DND-41 (cell line): ENCODE measurements around the gene ARVCF.

ENCODE experiments used
- ATAC-seq: fragments of 200-7000 bp; cut with Tn5 transposase; 3 replicates; pipeline ENCODE4 v1.9.1; 2021; ENCODE audit warnings: low read depth; ENCODE audit not compliant: insufficient read depth
- DNase-seq: peaks from one replicate; pipeline ENCODE4 v3.0.0-alpha.2; 2020
- H2AFZ ChIP-seq: 2 replicates; pipeline ENCODE4 v1.6.0; 2012; ENCODE audit warnings: low read depth, low read length
- H3K27ac ChIP-seq: 2 replicates; pipeline ENCODE4 v1.5.1; 2012; ENCODE audit warnings: low read length, inconsistent platforms
- H3K27me3 ChIP-seq: fragments of 200-600 bp; sonication (generic); 2 replicates; pipeline ENCODE4 v1.6.0; 2012; ENCODE audit warnings: low read length, mild to moderate bottlenecking, inconsistent platforms; ENCODE audit not compliant: insufficient read depth, poor library complexity
- H3K36me3 ChIP-seq: 2 replicates; pipeline ENCODE4 v1.5.1; 2012; ENCODE audit warnings: low read length, inconsistent platforms; ENCODE audit not compliant: insufficient read depth
- H3K4me1 ChIP-seq: 2 replicates; pipeline ENCODE4 v1.5.1; 2012; ENCODE audit warnings: mild to moderate bottlenecking, low read length; ENCODE audit not compliant: insufficient read depth
- H3K4me2 ChIP-seq: 2 replicates; pipeline ENCODE4 v1.6.0; 2012; ENCODE audit warnings: mild to moderate bottlenecking, moderate library complexity, low read length, inconsistent platforms; ENCODE audit not compliant: insufficient read depth
- H3K4me3 ChIP-seq, 2 experiments: fragments of 200-600 bp in 1 of 2; shearing (Covaris generic) in 1 of 2; 2 replicates each; pipeline ENCODE4 v1.5.1; 2012 to 2016; ENCODE audit warnings: inconsistent platforms in 2 of 2, low read length in 2 of 2, mild to moderate bottlenecking in 2 of 2, low read depth in 1 of 2, moderate library complexity in 1 of 2
- H3K79me2 ChIP-seq: 2 replicates; pipeline ENCODE4 v1.6.0; 2012; ENCODE audit warnings: low read length, inconsistent platforms; ENCODE audit not compliant: insufficient read depth
- H3K9ac ChIP-seq: 2 replicates; pipeline ENCODE4 v1.6.0; 2012; ENCODE audit warnings: low read depth, mild to moderate bottlenecking, inconsistent platforms, low read length, moderate library complexity
- H3K9me3 ChIP-seq: 2 replicates; pipeline ENCODE4 v1.5.1; 2012; ENCODE audit warnings: low read length, moderate library complexity, mild to moderate bottlenecking, inconsistent platforms; ENCODE audit not compliant: insufficient read depth, severe bottlenecking
- H4K20me1 ChIP-seq: 2 replicates; pipeline ENCODE4 v1.6.0; 2012; ENCODE audit warnings: low read length; ENCODE audit not compliant: insufficient read depth
- EZH2 ChIP-seq: IDR thresholded peaks from 3 replicates; pipeline ENCODE4 v1.6.1; 2012; ENCODE audit warnings: borderline replicate concordance, low read depth, mild to moderate bottlenecking, moderate library complexity, low read length, inconsistent platforms; ENCODE audit not compliant: severe bottlenecking
- TF ChIP-seq, protein P1 (sequence below): IDR thresholded peaks from 2 replicates; pipeline ENCODE4 v1.5.1; 2012; ENCODE audit warnings: borderline replicate concordance, low read length, moderate library complexity, mild to moderate bottlenecking; ENCODE audit not compliant: poor library complexity, severe bottlenecking; ENCODE audit errors: extremely low read depth

The ARVCF gene

GRCh38 chr22:19991395-19991644 is 25.3 kb downstream of the ARVCF start:
- no peaks in the 10 kb centered on the region for H3K4me1 ChIP-seq
- TF ChIP-seq, protein P1, sequence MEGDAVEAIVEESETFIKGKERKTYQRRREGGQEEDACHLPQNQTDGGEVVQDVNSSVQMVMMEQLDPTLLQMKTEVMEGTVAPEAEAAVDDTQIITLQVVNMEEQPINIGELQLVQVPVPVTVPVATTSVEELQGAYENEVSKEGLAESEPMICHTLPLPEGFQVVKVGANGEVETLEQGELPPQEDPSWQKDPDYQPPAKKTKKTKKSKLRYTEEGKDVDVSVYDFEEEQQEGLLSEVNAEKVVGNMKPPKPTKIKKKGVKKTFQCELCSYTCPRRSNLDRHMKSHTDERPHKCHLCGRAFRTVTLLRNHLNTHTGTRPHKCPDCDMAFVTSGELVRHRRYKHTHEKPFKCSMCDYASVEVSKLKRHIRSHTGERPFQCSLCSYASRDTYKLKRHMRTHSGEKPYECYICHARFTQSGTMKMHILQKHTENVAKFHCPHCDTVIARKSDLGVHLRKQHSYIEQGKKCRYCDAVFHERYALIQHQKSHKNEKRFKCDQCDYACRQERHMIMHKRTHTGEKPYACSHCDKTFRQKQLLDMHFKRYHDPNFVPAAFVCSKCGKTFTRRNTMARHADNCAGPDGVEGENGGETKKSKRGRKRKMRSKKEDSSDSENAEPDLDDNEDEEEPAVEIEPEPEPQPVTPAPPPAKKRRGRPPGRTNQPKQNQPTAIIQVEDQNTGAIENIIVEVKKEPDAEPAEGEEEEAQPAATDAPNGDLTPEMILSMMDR, result no peak
- no peak for TF ChIP-seq EZH2
- H3K9ac ChIP-seq, result no peak overlapping the region
- DNase-seq (no peak), ATAC-seq (no peak)
- no peak overlapping the region for H3K4me3 ChIP-seq
- 0 out of 2 replicates have a peak, but pooled peaks cover 6% of the 10 kb centered on the region for H4K20me1 ChIP-seq
- no peaks in the 10 kb centered on the region for H3K27me3 ChIP-seq
- H3K4me2 ChIP-seq, result no peak overlapping the region
- H2AFZ ChIP-seq, result no peak overlapping the region
- H3K36me3 ChIP-seq, result no peaks in the 10 kb centered on the region
- H3K9me3 ChIP-seq, result no peaks in the 10 kb centered on the region
- H3K79me2 ChIP-seq, result no peaks in the 10 kb centered on the region
- H3K27ac ChIP-seq, result no peak overlapping the region

- H3K4me3 ChIP-seq, result no peak overlapping the region
- ATAC-seq (no peak), DNase-seq (no peak)
- H4K20me1 ChIP-seq, result 0 out of 2 replicates have a peak, but pooled peaks cover 6% of the 10 kb centered on the region
- H2AFZ ChIP-seq, result no peak overlapping the region
- TF ChIP-seq, protein P1, result no peak
- TF ChIP-seq EZH2, result no peak
- H3K36me3 ChIP-seq, result no peaks in the 10 kb centered on the region
- H3K4me1 ChIP-seq, result no peaks in the 10 kb centered on the region
- H3K27me3 ChIP-seq, result no peaks in the 10 kb centered on the region
- no peaks in the 10 kb centered on the region for H3K9me3 ChIP-seq
- no peaks in the 10 kb centered on the region for H3K79me2 ChIP-seq
- H3K9ac ChIP-seq, result no peak overlapping the region
- H3K4me2 ChIP-seq, result no peak overlapping the region
- no peak overlapping the region for H3K27ac ChIP-seq
Measured at GRCh38 chr22:19990609-19991394, 25.8 kb downstream of the ARVCF start.

GRCh38 chr22:19990188-19990587 is 26.4 kb downstream of the ARVCF start:
- no peak for DNase-seq
- Histone ChIP-seq H3K79me2 (no peaks in the 10 kb centered on the region), H2AFZ (no peak overlapping the region), H3K4me3 (no peak overlapping the region), H3K36me3 (no peaks in the 10 kb centered on the region), H3K9ac (no peak overlapping the region), H3K4me1 (no peaks in the 10 kb centered on the region), H3K9me3 (no peaks in the 10 kb centered on the region), H3K27ac (no peak overlapping the region), H4K20me1 (0 out of 2 replicates have a peak, but pooled peaks cover 6% of the 10 kb centered on the region), H3K4me2 (no peak overlapping the region), H3K27me3 (no peaks in the 10 kb centered on the region)
- no peak for ATAC-seq
- TF ChIP-seq, protein P1, result no peak
- no peak for TF ChIP-seq EZH2

- ATAC-seq, result no peak
- TF ChIP-seq, protein P1, result no peak
- TF ChIP-seq EZH2, result no peak
- Histone ChIP-seq H4K20me1 (peaks cover 9% of the 10 kb centered on the region; the same call in 1 of the 2 replicates), H3K36me3 (no peaks in the 10 kb centered on the region), H3K9ac (no peak overlapping the region), H2AFZ (no peak overlapping the region), H3K79me2 (no peaks in the 10 kb centered on the region), H3K27me3 (no peaks in the 10 kb centered on the region), H3K9me3 (no peaks in the 10 kb centered on the region), H3K4me2 (no peak overlapping the region), H3K4me1 (no peaks in the 10 kb centered on the region), H3K4me3 (no peak overlapping the region), H3K27ac (no peak overlapping the region)
- DNase-seq, result no peak
Measured at GRCh38 chr22:19989725-19990067, 26.9 kb downstream of the ARVCF start.
